IMR-90 (cell line): ENCODE data around the gene FAM229A. TPM values are rescaled to one million over a fixed set of nuclear protein-coding genes. Genes with fewer than 3 reads are reported as not detected.

Source experiments
- ATAC-seq: fragments of 200-7000 bp; cut with Tn5 transposase; 2 replicates; pipeline ENCODE4 v1.9.1; 2020; ENCODE audit warnings: low read depth, mild to moderate bottlenecking, moderate library complexity
- BruUV-seq: library from RNA; stranded (reverse); fragments of 400-500 nt; replicated peaks from 2 replicates; lab custom pipeline; 2021; lab: Mats Ljungman, UMichigan
- CTCF ChIA-PET: fragments of 300-600 bp; formaldehyde crosslinking; extraction: SDS; loops from one replicate; lab custom pipeline; 2021; ENCODE audit warnings: antibody characterized with exemption; lab: Yijun Ruan, JAX
- POLR2A ChIA-PET: fragments of 300-600 bp; sonication (Branson Sonifier 250); formaldehyde crosslinking; loops from one replicate; lab custom pipeline; 2022; ENCODE audit warnings: antibody characterized with exemption; ENCODE audit not compliant: unreplicated experiment; lab: Charles Lee
- DNase-seq: peaks from one replicate; pipeline ENCODE4 v3.0.0; 2013
- H2AFZ ChIP-seq: replicated peaks from 2 replicates; pipeline ENCODE3; 2013; ENCODE audit warnings: low read length, mild to moderate bottlenecking; ENCODE audit not compliant: poor library complexity
- H2AK5ac ChIP-seq: 2 replicates; pipeline ENCODE4 v1.6.1; 2013; ENCODE audit warnings: low read depth, low read length, inconsistent platforms
- H2AK9ac ChIP-seq: replicated peaks from 2 replicates; pipeline ENCODE3; 2013; ENCODE audit warnings: mild to moderate bottlenecking, low read depth, low read length, moderate library complexity; ENCODE audit not compliant: poor library complexity
- H2BK120ac ChIP-seq: 2 replicates; pipeline ENCODE4 v1.6.1; 2013; ENCODE audit warnings: low read depth, low read length, inconsistent platforms
- H2BK15ac ChIP-seq: 3 replicates; pipeline ENCODE4 v1.6.1; 2013; ENCODE audit warnings: low read depth, low read length, inconsistent platforms
- H2BK20ac ChIP-seq: 2 replicates; pipeline ENCODE4 v1.6.1; 2013; ENCODE audit warnings: low read depth, mild to moderate bottlenecking, inconsistent platforms, low read length, moderate library complexity
- H2BK5ac ChIP-seq: 2 replicates; pipeline ENCODE4 v1.6.1; 2013; ENCODE audit warnings: mild to moderate bottlenecking, low read depth, low read length, inconsistent platforms; ENCODE audit not compliant: poor library complexity, severe bottlenecking
- H3K14ac ChIP-seq: replicated peaks from 2 replicates; pipeline ENCODE4 v1.6.1; 2013; ENCODE audit warnings: low read depth, low read length, inconsistent platforms
- H3K18ac ChIP-seq: 2 replicates; pipeline ENCODE4 v1.6.1; 2013; ENCODE audit warnings: low read depth, low read length, control low read depth
- H3K23ac ChIP-seq: 2 replicates; pipeline ENCODE4 v1.6.1; 2013; ENCODE audit warnings: low read depth, low read length, inconsistent platforms
- H3K27ac ChIP-seq: 2 replicates; pipeline ENCODE4 v1.5.1; 2013; ENCODE audit warnings: mild to moderate bottlenecking, control low read depth, low read length; ENCODE audit not compliant: insufficient read depth
- H3K27me3 ChIP-seq: 2 replicates; pipeline ENCODE4 v1.6.1; 2013; ENCODE audit warnings: low read length; ENCODE audit not compliant: control insufficient read depth, insufficient read depth
- H3K36me3 ChIP-seq: 2 replicates; pipeline ENCODE4 v1.6.1; 2013; ENCODE audit warnings: low read length, mixed read lengths; ENCODE audit not compliant: control insufficient read depth, insufficient read depth
- H3K4ac ChIP-seq: 2 replicates; pipeline ENCODE4 v1.6.1; 2013; ENCODE audit warnings: low read depth, low read length, inconsistent platforms
- H3K4me1 ChIP-seq: 2 replicates; pipeline ENCODE4 v1.6.1; 2013; ENCODE audit warnings: low read length, mixed read lengths; ENCODE audit not compliant: control insufficient read depth, insufficient read depth
- H3K4me2 ChIP-seq: 2 replicates; pipeline ENCODE4 v1.6.1; 2013; ENCODE audit warnings: low read depth, mild to moderate bottlenecking, control low read depth, low read length, moderate library complexity
- H3K4me3 ChIP-seq: 2 replicates; pipeline ENCODE4 v1.5.1; 2013; ENCODE audit warnings: low read depth, mild to moderate bottlenecking, control low read depth, low read length, moderate library complexity; ENCODE audit not compliant: insufficient read depth
- H3K56ac ChIP-seq: 2 replicates; pipeline ENCODE4 v1.6.1; 2013; ENCODE audit warnings: low read length, inconsistent platforms; ENCODE audit not compliant: insufficient read depth; ENCODE audit errors: extremely low read depth
- H3K79me1 ChIP-seq, 2 experiments: 2 replicates each; pipeline ENCODE4 v1.6.1; 2013; ENCODE audit warnings: low read length in 2 of 2, inconsistent platforms in 1 of 2, low read depth in 1 of 2
- H3K9ac ChIP-seq: 2 replicates; pipeline ENCODE4 v1.6.1; 2013; ENCODE audit warnings: low read depth, low read length, control low read depth
- H3K9me1 ChIP-seq: 2 replicates; pipeline ENCODE4 v1.6.1; 2013; ENCODE audit warnings: low read length, inconsistent platforms; ENCODE audit not compliant: insufficient read depth
- H3K9me3 ChIP-seq: 2 replicates; pipeline ENCODE4 v1.6.1; 2013; ENCODE audit warnings: low read length; ENCODE audit not compliant: control insufficient read depth, insufficient read depth
- H4K20me1 ChIP-seq: 2 replicates; pipeline ENCODE4 v1.6.1; 2013; ENCODE audit warnings: low read length, inconsistent platforms; ENCODE audit not compliant: insufficient read depth
- H4K5ac ChIP-seq: 2 replicates; pipeline ENCODE4 v1.6.1; 2013; ENCODE audit warnings: mild to moderate bottlenecking, low read depth, low read length, control low read depth
- H4K8ac ChIP-seq, 2 experiments: 2 replicates each; pipeline ENCODE4 v1.6.1; 2013; ENCODE audit warnings: low read depth in 2 of 2, low read length in 2 of 2, control low read depth in 1 of 2, inconsistent platforms in 1 of 2
- H4K91ac ChIP-seq: 2 replicates; pipeline ENCODE4 v1.6.1; 2013; ENCODE audit warnings: low read depth, low read length, inconsistent platforms; ENCODE audit not compliant: insufficient read depth
- BHLHE40 ChIP-seq: fragments of 150-350 bp; IDR thresholded peaks from 2 replicates; pipeline ENCODE4 v1.6.1; 2016; ENCODE audit warnings: mild to moderate bottlenecking, low read depth, low read length
- CTCF ChIP-seq: conservative IDR thresholded peaks from 2 replicates; pipeline ENCODE4 v1.5.1; 2012; ENCODE audit warnings: mild to moderate bottlenecking, low read depth, low read length, improper control_type of control experiment
- ELK1 ChIP-seq: fragments of 150-350 bp; IDR thresholded peaks from 2 replicates; pipeline ENCODE4 v1.6.1; 2016; ENCODE audit warnings: low read depth, mild to moderate bottlenecking, low read length, moderate library complexity, borderline replicate concordance
- WGBS, 2 experiments: methylation state at CpG; one replicate each; pipeline versions ENCODE4 v1.1.5 to v1.1.7; 2013; ENCODE audit warnings: missing lambda C conversion rate in 2 of 2; ENCODE audit not compliant: insufficient read length in 1 of 2; ENCODE audit errors: extremely low coverage in 2 of 2; 5-methylcytosine and 5-hydroxymethylcytosine counted together
- dilution Hi-C: fragments of 300-500 bp; cut with HindIII; formaldehyde crosslinking; loops from one replicate; pipeline ENCODE4 v1.14.3; 2018; ENCODE audit warnings: low sequenced_read_pairs; ENCODE audit not compliant: unreplicated experiment
- in situ Hi-C: fragments of 300-500 bp; cut with MboI; formaldehyde crosslinking; loops from 3 replicates; pipeline ENCODE4 v1.14.3; 2019; ENCODE audit warnings: low sequenced_read_pairs, inconsistent platforms, mixed read lengths
- intact Hi-C: fragments of 100-400 bp; cut with micrococcal nuclease; formaldehyde crosslinking; loops from 2 replicates; pipeline ENCODE4 v1.10.0; 2022
- polyA plus RNA-seq, 3 experiments: library from polyadenylated mRNA; depleted of rRNA; stranded (reverse); fragments of >200 nt; gene quantifications; 2 replicates each; pipeline ENCODE4 v1.2.3, GENCODE V29; 2012; ENCODE audit warnings: low replicate concordance in 1 of 3
- total RNA-seq: library from RNA; depleted of rRNA; stranded (reverse); fragments of >200 nt; gene quantifications from 2 replicates; pipeline ENCODE4 v1.2.3, GENCODE V29; 2012

The FAM229A gene
- total and polyA plus RNA-seq, 2 of the 4 experiments (the other 2 are of a cell fraction) = 0.36 to 4.3 TPM

DNA sequence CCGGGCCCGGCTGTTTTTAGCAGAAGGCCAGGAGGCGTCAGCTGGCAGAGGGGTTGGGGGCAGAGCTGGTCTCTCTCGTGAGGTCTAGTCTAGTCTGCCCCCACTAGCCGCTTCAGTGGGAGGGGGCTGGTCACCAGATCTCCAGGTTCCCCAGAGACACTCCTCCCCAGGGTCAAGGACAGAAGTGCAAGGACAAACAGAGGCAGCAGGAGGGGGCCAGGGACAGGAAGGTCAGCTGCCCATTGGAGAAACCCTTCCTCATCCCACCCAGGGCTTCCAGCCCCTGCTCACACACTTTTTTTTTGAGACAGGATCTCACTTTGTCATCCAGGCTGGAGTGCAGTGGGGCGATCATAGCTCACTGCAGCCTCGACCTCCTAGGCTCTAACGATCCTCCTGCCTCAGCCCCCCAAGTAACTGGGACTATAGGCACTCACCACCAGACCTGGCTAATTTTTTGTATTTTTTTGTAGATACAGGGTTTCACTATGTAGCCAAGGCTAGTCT lies 10.0 kb downstream of the FAM229A start:
- WGBS, 2 experiments = 27% methylated on average over 4 of the region's 8 CpGs; no CpG with 5 or more reads in 1 of the 2 experiments
- dilution Hi-C loops (no loop called here), intact Hi-C loops (no loop called here), in situ Hi-C loops (no loop called here)
- Histone ChIP-seq H4K20me1 (no peaks in the 10 kb centered on the region), H2BK20ac (no peak overlapping the region), H3K9me3 (no peaks in the 10 kb centered on the region), H3K9me1 (peaks cover 18% of the 10 kb centered on the region), H4K91ac (peak overlapping the region; percentile 92), H3K56ac (peak overlapping the region; percentile 38; the same call in 1 of the 2 replicates), H3K4me1 (peaks cover 26% of the 10 kb centered on the region), H4K5ac (peak overlapping the region; percentile 76), H2AK5ac (peak overlapping the region; percentile 94), H2BK120ac (peak overlapping the region; percentile 51), H3K79me1 (peaks cover 8 to 30% of the 10 kb centered on the region in 2 experiments; a peak in 3 of 4 replicates), H4K8ac (peak overlapping the region; percentile 75 to 85; a peak in 3 of 4 replicates), H3K27ac (peak overlapping the region; percentile 95), H3K4me2 (peak overlapping the region; percentile 85), H2AK9ac (peak overlapping the region; percentile 94), H3K9ac (peak overlapping the region; percentile 87), H3K36me3 (peaks cover 4% of the 10 kb centered on the region; the same call in 1 of the 2 replicates), H3K23ac (peak overlapping the region; percentile 28), H3K14ac (peak overlapping the region; percentile 82), H3K4me3 (peak overlapping the region; percentile 56), H3K4ac (peak overlapping the region; percentile 79), H2AFZ (peak overlapping the region; percentile 92), H3K18ac (peak overlapping the region; percentile 32; the same call in 1 of the 2 replicates), H3K27me3 (no peaks in the 10 kb centered on the region), H2BK5ac (peak overlapping the region; percentile 81), H2BK15ac (no peak overlapping the region)
- ChIA-PET POLR2A (interaction anchor here (0.8 to 1.5 kb wide), 2 partner anchors 11 to 16 kb away, joined by 3 to 4 read pairs; partner anchors contain the start of gene MARCKSL1), CTCF (interaction anchor here (0.5 kb wide), 1 partner anchor 599 kb away, joined by 3 read pairs; no protein-coding TSS in a partner anchor)
- ATAC-seq (no peak), DNase-seq (no peak)
- TF ChIP-seq ELK1 (no peak), BHLHE40 (no peak), CTCF (no peak)
- no TSS peak for BruUV-seq
